CD4-positive, CD25-positive, alpha-beta regulatory T cell (primary cell): ENCODE measurements around the gene ARMC6. TPM values are rescaled to one million over a fixed set of nuclear protein-coding genes. Genes with fewer than 3 reads are reported as not detected.
A peak's percentile ranks its signal among the peaks of the same experiment; 100 is the strongest.

Experiments
- ATAC-seq, 2 donors: fragments of 150-1000 bp; cut with Tn5 transposase; one replicate each; pipeline ENCODE4 v1.10.0; 2021; ENCODE audit warnings: low read depth in 2 of 2, moderate number of reproducible peaks in 2 of 2, moderate library complexity in 1 of 2
- DNase-seq, 3 donors: peaks; one replicate each; pipeline versions ENCODE4 v3.0.0 to v3.0.0-alpha.2; 2012 to 2022; ENCODE audit warnings: mixed read lengths in 1 of 3
- H3K27ac ChIP-seq: one replicate; pipeline ENCODE4 v1.7.0; 2013; ENCODE audit warnings: mild to moderate bottlenecking, low read length; ENCODE audit not compliant: insufficient read depth, poor library complexity, severe bottlenecking
- H3K27me3 ChIP-seq: one replicate; pipeline ENCODE4 v1.7.0; 2013; ENCODE audit warnings: low read length; ENCODE audit not compliant: control insufficient read depth, insufficient read depth
- H3K36me3 ChIP-seq: one replicate; pipeline ENCODE4 v1.7.0; 2013; ENCODE audit warnings: mild to moderate bottlenecking, low read length, moderate library complexity; ENCODE audit not compliant: control insufficient read depth, insufficient read depth
- H3K4me1 ChIP-seq: 2 replicates; pipeline ENCODE4 v1.7.0; 2013; ENCODE audit warnings: mild to moderate bottlenecking, low read length; ENCODE audit not compliant: insufficient read depth, control insufficient read depth, poor library complexity, severe bottlenecking
- H3K4me3 ChIP-seq: one replicate; pipeline ENCODE4 v1.7.0; 2013; ENCODE audit warnings: low read depth, mild to moderate bottlenecking, low read length, moderate library complexity
- H3K9me3 ChIP-seq, 2 experiments: 1 replicate in 1 of 2; 2 replicates in 1 of 2; pipeline ENCODE4 v1.7.0; 2013; ENCODE audit warnings: low read length in 2 of 2, mild to moderate bottlenecking in 1 of 2, moderate library complexity in 1 of 2; ENCODE audit not compliant: control insufficient read depth in 2 of 2
- H3K27ac Mint-ChIP-seq, 3 donors: one replicate each; pipeline ENCODE4 v1.8.0; 2020 to 2022; ENCODE audit warnings: mild to moderate bottlenecking in 3 of 3, mixed read lengths in 3 of 3, moderate library complexity in 2 of 3
- H3K27me3 Mint-ChIP-seq: one replicate; pipeline ENCODE4 v1.8.0; 2022; ENCODE audit warnings: mild to moderate bottlenecking, mixed read lengths
- H3K36me3 Mint-ChIP-seq: one replicate; pipeline ENCODE4 v1.8.0; 2020; ENCODE audit warnings: mixed read lengths
- H3K4me1 Mint-ChIP-seq, 4 donors: one replicate each; pipeline ENCODE4 v1.8.0; 2020 to 2022; ENCODE audit warnings: mixed read lengths in 4 of 4, mild to moderate bottlenecking in 1 of 4
- H3K4me3 Mint-ChIP-seq, 4 donors: one replicate each; pipeline ENCODE4 v1.8.0; 2020 to 2022; ENCODE audit warnings: mild to moderate bottlenecking in 4 of 4, mixed read lengths in 4 of 4, moderate library complexity in 3 of 4
- H3K9me3 Mint-ChIP-seq, 7 donors: one replicate each; pipeline ENCODE4 v1.8.0; 2020 to 2022; ENCODE audit warnings: mixed read lengths in 7 of 7, mild to moderate bottlenecking in 3 of 7, moderate library complexity in 2 of 7
- polyA plus RNA-seq, 4 donors: library from polyadenylated mRNA; unstranded; fragments of 300-500 nt; fragmentation: Illumina TruSeq; gene quantifications; one replicate each; pipeline ENCODE4 v1.2.3, GENCODE V29; 2021
- total RNA-seq: library from RNA; stranded (reverse); gene quantifications from one replicate; pipeline ENCODE4 v1.2.3, GENCODE V29; 2022

The ARMC6 gene
- 14.2 TPM for total RNA-seq
- polyA plus RNA-seq: 10 to 100 TPM; 23.7 to 36.5 (median 31.8) TPM

- H3K9me3 ChIP-seq: no peaks in the 10 kb centered on the region
- peaks cover 5 to 42% (median 17%) of the 10 kb centered on the region in 4 donors for H3K4me1 Mint-ChIP-seq
These were observed at the start of gene ARMC6, which contains the start of gene SUGP2 for GRCh38 chr19:19033426-19034203. ARMC6 (plus strand) TSS chr19:19033603; CDS start chr19:19034210, 607 bp downstream. SUGP2 (minus strand) TSS chr19:19033517; CDS start chr19:19031071, 2,446 bp downstream.

GRCh38 chr19:18984251-18984650 lies 49.2 kb upstream of the ARMC6 start:
- ATAC-seq: no peak
- H3K27me3 ChIP-seq: peaks cover 2% of the 10 kb centered on the region
- H3K4me3 ChIP-seq: no peak overlapping the region
- H3K27ac ChIP-seq: no peak overlapping the region
- no peaks in the 10 kb centered on the region for H3K4me1 ChIP-seq
- H3K4me3 Mint-ChIP-seq: no peak overlapping the region
- H3K36me3 Mint-ChIP-seq: no peaks in the 10 kb centered on the region
- H3K27ac Mint-ChIP-seq: peak overlapping the region in 1 of 3 donors; percentile 14
- H3K4me1 Mint-ChIP-seq: no peaks in the 10 kb centered on the region
- H3K9me3 ChIP-seq: no peaks in the 10 kb centered on the region
- no peaks in the 10 kb centered on the region for H3K36me3 ChIP-seq
- no peak for DNase-seq
- peaks cover 42% of the 10 kb centered on the region for H3K27me3 Mint-ChIP-seq
- H3K9me3 Mint-ChIP-seq: no peaks in the 10 kb centered on the region

More at GRCh38 chr19:19033426-19034203, at the start of gene ARMC6, which contains the start of gene SUGP2:
- Mint-ChIP-seq H3K4me3 (peak within 1 kb of the TSS; percentile 92 to 96 (median 94)), H3K9me3 (no peaks in the 10 kb centered on the region), H3K27me3 (no peaks in the 10 kb centered on the region), H3K27ac (peak within 1 kb of the TSS; percentile 92 to 97 (median 94)), H3K36me3 (peaks cover 9% of the 10 kb centered on the region)
- peak; percentile 83 for ATAC-seq
- peaks cover 6% of the 10 kb centered on the region for H3K36me3 ChIP-seq
- H3K4me3 ChIP-seq: peak within 1 kb of the TSS; percentile 83
- H3K27ac ChIP-seq: peak within 1 kb of the TSS; percentile 88
- DNase-seq: peak; percentile 86 to 94 (median 93)
- H3K27me3 ChIP-seq: no peaks in the 10 kb centered on the region
- H3K4me1 ChIP-seq: peaks cover 26% of the 10 kb centered on the region

GRCh38 chr19:18985257-18985656 lies 48.1 kb upstream of the ARMC6 start:
- Histone ChIP-seq H3K36me3 (no peaks in the 10 kb centered on the region), H3K9me3 (no peaks in the 10 kb centered on the region), H3K27ac (no peak overlapping the region), H3K27me3 (peaks cover 2% of the 10 kb centered on the region), H3K4me1 (no peaks in the 10 kb centered on the region), H3K4me3 (no peak overlapping the region)
- Mint-ChIP-seq H3K4me1 (no peaks in the 10 kb centered on the region), H3K27me3 (peaks cover 40% of the 10 kb centered on the region), H3K9me3 (no peaks in the 10 kb centered on the region), H3K36me3 (no peaks in the 10 kb centered on the region), H3K27ac (no peak overlapping the region), H3K4me3 (no peak overlapping the region)
- DNase-seq: no peak
- ATAC-seq: no peak

GRCh38 chr19:18987456-18987855 lies 45.9 kb upstream of the ARMC6 start:
- no peak for DNase-seq
- no peaks in the 10 kb centered on the region for H3K9me3 Mint-ChIP-seq
- peaks cover 2% of the 10 kb centered on the region for H3K27me3 ChIP-seq
- no peak overlapping the region for H3K4me3 ChIP-seq
- H3K36me3 ChIP-seq: peaks cover under 1% of the 10 kb centered on the region
- H3K27me3 Mint-ChIP-seq: peaks cover 27% of the 10 kb centered on the region
- H3K4me1 Mint-ChIP-seq: no peaks in the 10 kb centered on the region
- H3K9me3 ChIP-seq: no peaks in the 10 kb centered on the region
- H3K27ac ChIP-seq: no peak overlapping the region
- no peaks in the 10 kb centered on the region for H3K4me1 ChIP-seq
- H3K36me3 Mint-ChIP-seq: peaks cover 9% of the 10 kb centered on the region
- no peak for ATAC-seq
- H3K4me3 Mint-ChIP-seq: no peak overlapping the region
- H3K27ac Mint-ChIP-seq: no peak overlapping the region

- Mint-ChIP-seq H3K27ac (peak overlapping the region in 1 of 3 donors; percentile 66), H3K4me3 (no peak overlapping the region), H3K36me3 (peaks cover 22% of the 10 kb centered on the region), H3K9me3 (no peaks in the 10 kb centered on the region), H3K4me1 (no peaks in the 10 kb centered on the region), H3K27me3 (peaks cover 25% of the 10 kb centered on the region)
- peaks cover 19% of the 10 kb centered on the region for H3K36me3 ChIP-seq
- no peak overlapping the region for H3K27ac ChIP-seq
- DNase-seq: no peak
- no peaks in the 10 kb centered on the region for H3K4me1 ChIP-seq
- no peaks in the 10 kb centered on the region for H3K9me3 ChIP-seq
- no peaks in the 10 kb centered on the region for H3K27me3 ChIP-seq
- no peak overlapping the region for H3K4me3 ChIP-seq
- ATAC-seq: no peak
These were observed 44.1 kb upstream of the ARMC6 start for GRCh38 chr19:18989316-18989715.

GRCh38 chr19:18990128-18990708 lies 43.2 kb upstream of the ARMC6 start:
- DNase-seq (no peak), ATAC-seq (no peak)
- Mint-ChIP-seq H3K4me1 (no peaks in the 10 kb centered on the region), H3K27ac (no peak overlapping the region), H3K27me3 (peaks cover 16% of the 10 kb centered on the region), H3K36me3 (peaks cover 23% of the 10 kb centered on the region), H3K4me3 (no peak overlapping the region), H3K9me3 (no peaks in the 10 kb centered on the region)
- H3K4me3 ChIP-seq: no peak overlapping the region
- H3K4me1 ChIP-seq: no peaks in the 10 kb centered on the region
- no peaks in the 10 kb centered on the region for H3K27me3 ChIP-seq
- H3K9me3 ChIP-seq: no peaks in the 10 kb centered on the region
- H3K36me3 ChIP-seq: peaks cover 22% of the 10 kb centered on the region
- H3K27ac ChIP-seq: no peak overlapping the region

- no peak overlapping the region for H3K4me3 Mint-ChIP-seq
- Histone ChIP-seq H3K4me1 (no peaks in the 10 kb centered on the region), H3K4me3 (no peak overlapping the region), H3K9me3 (no peaks in the 10 kb centered on the region), H3K27ac (no peak overlapping the region), H3K27me3 (no peaks in the 10 kb centered on the region), H3K36me3 (peaks cover 22% of the 10 kb centered on the region)
- ATAC-seq (no peak), DNase-seq (no peak)
- no peak overlapping the region for H3K27ac Mint-ChIP-seq
- peaks cover 23% of the 10 kb centered on the region for H3K36me3 Mint-ChIP-seq
- peaks cover 9% of the 10 kb centered on the region for H3K27me3 Mint-ChIP-seq
- no peaks in the 10 kb centered on the region for H3K4me1 Mint-ChIP-seq
- no peaks in the 10 kb centered on the region for H3K9me3 Mint-ChIP-seq
These were observed 42.4 kb upstream of the ARMC6 start for GRCh38 chr19:18991006-18991405.
